Measurements from ENCODE around the gene CHP2. TPM values are rescaled to one million over a fixed set of nuclear protein-coding genes. Genes with fewer than 3 reads are reported as not detected.

CHP2 gene
- polyA plus RNA-seq, 1 experiment = not detected

GRCh38 chr16:23755484-23755809 lies 621 bp downstream of the CHP2 start:
- Histone ChIP-seq H3K9me3 (ENCODE audit: control insufficient read depth, insufficient read depth, low read length) (no peaks in the 10 kb centered on the region; the same call in 1 of the 2 replicates), H3K27ac (ENCODE audit: low read depth, low read length) (no peak overlapping the region), H3K4me3 (ENCODE audit: low read depth, low read length) (no peak overlapping the region), H3K27me3 (ENCODE audit: control insufficient read depth, insufficient read depth, low read length) (peaks cover 19% of the 10 kb centered on the region)
- POLR2A ChIA-PET = no interaction called here
- TF ChIP-seq CTCF (IDR thresholded peaks at IDR 0.05; ENCODE audit: low read depth, low read length) = no peak
- CTCF ChIA-PET = interaction anchor here (0.6 kb wide), 1 partner anchor 121 kb away, joined by 3 read pairs; no protein-coding TSS in a partner anchor
- no peak for DNase-seq (ENCODE audit: low read depth, low spot score)

GRCh38 chr16:23757116-23757515 lies 2.3 kb downstream of the CHP2 start:
- Histone ChIP-seq H3K27me3 (ENCODE audit: control insufficient read depth, insufficient read depth, low read length) (peaks cover 19% of the 10 kb centered on the region), H3K27ac (ENCODE audit: low read depth, low read length) (no peak overlapping the region), H3K4me3 (ENCODE audit: low read depth, low read length) (no peak overlapping the region), H3K9me3 (ENCODE audit: control insufficient read depth, insufficient read depth, low read length) (no peaks in the 10 kb centered on the region; the same call in 1 of the 2 replicates)
- ChIA-PET POLR2A (no interaction called here), CTCF (no interaction called here)
- DNase-seq (ENCODE audit: low read depth, low spot score) = no peak
- no peak for TF ChIP-seq CTCF (IDR thresholded peaks at IDR 0.05; ENCODE audit: low read depth, low read length)

GRCh38 chr16:23757937-23758619 lies 3.3 kb downstream of the CHP2 start:
- CTCF ChIA-PET = no interaction called here
- Histone ChIP-seq H3K27ac (ENCODE audit: low read depth, low read length) (no peak overlapping the region), H3K27me3 (ENCODE audit: control insufficient read depth, insufficient read depth, low read length) (peaks cover 18% of the 10 kb centered on the region), H3K4me3 (ENCODE audit: low read depth, low read length) (no peak overlapping the region), H3K9me3 (ENCODE audit: control insufficient read depth, insufficient read depth, low read length) (no peaks in the 10 kb centered on the region; the same call in 1 of the 2 replicates)
- no peak for DNase-seq (ENCODE audit: low read depth, low spot score)
- no peak for TF ChIP-seq CTCF (IDR thresholded peaks at IDR 0.05; ENCODE audit: low read depth, low read length)
- POLR2A ChIA-PET = no interaction called here

GRCh38 chr16:23765933-23766332 lies 11.1 kb downstream of the CHP2 start:
- Histone ChIP-seq H3K9me3 (ENCODE audit: control insufficient read depth, insufficient read depth, low read length) (no peaks in the 10 kb centered on the region), H3K27ac (ENCODE audit: low read depth, low read length) (no peak overlapping the region), H3K27me3 (ENCODE audit: control insufficient read depth, insufficient read depth, low read length) (no peaks in the 10 kb centered on the region), H3K4me3 (ENCODE audit: low read depth, low read length) (no peak overlapping the region)
- ChIA-PET CTCF (no interaction called here), POLR2A (no interaction called here)
- no peak for TF ChIP-seq CTCF (IDR thresholded peaks at IDR 0.05; ENCODE audit: low read depth, low read length)
- DNase-seq (ENCODE audit: low read depth, low spot score) = no peak

GRCh38 chr16:23768581-23768980 lies 13.8 kb downstream of the CHP2 start:
- ChIA-PET CTCF (no interaction called here), POLR2A (no interaction called here)
- H3K9me3 ChIP-seq (ENCODE audit: control insufficient read depth, insufficient read depth, low read length) = no peaks in the 10 kb centered on the region
- H3K27ac ChIP-seq (ENCODE audit: low read depth, low read length) = no peak overlapping the region
- H3K27me3 ChIP-seq (ENCODE audit: control insufficient read depth, insufficient read depth, low read length) = no peaks in the 10 kb centered on the region
- no peak for TF ChIP-seq CTCF (IDR thresholded peaks at IDR 0.05; ENCODE audit: low read depth, low read length)
- no peak for DNase-seq (ENCODE audit: low read depth, low spot score)
- H3K4me3 ChIP-seq (ENCODE audit: low read depth, low read length) = no peak overlapping the region

Data from AG04450 (cell line).